Uterus (tissue), 2 donors: ENCODE results near the gene CIP2A.

Source experiments
- POLR2A ChIP-seq, 2 donors: fragments of 450-650 bp; IDR thresholded peaks; one replicate each; pipeline ENCODE4 v1.6.1; 2016; ENCODE audit warnings: antibody characterized with exemption in 2 of 2, mild to moderate bottlenecking in 1 of 2, moderate library complexity in 1 of 2
- TF ChIP-seq, protein P1 (sequence below), 4 experiments: fragments of 200-600 bp in 2 of 4; fragments of 450-650 bp in 2 of 4; sonication (generic) in 2 of 4; IDR thresholded peaks; one replicate each; pipeline ENCODE4 v1.5.1; 2016 to 2019; ENCODE audit warnings: antibody characterized with exemption in 4 of 4, mild to moderate bottlenecking in 2 of 4, moderate library complexity in 1 of 4

DNA sequence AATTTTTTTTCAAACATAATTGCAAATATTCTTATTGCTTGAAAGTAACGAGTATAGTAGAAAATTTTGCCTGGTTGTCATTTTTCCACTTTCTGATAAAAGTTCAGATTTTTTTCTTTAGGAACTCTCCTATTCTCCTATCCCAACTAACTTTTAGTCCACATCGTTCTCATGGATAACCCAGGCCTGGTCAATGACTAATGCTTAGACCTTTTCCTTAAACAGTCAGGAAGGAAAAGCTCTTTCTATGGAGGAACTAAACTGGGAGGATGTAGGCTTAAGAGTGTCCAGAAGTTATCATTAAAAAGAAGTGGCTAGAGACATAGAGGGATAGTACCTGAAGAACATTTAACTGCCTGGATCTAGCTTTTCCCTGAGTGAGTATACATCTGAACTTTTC lies 26.7 kb downstream of the CIP2A start:
- TF ChIP-seq, protein P1, sequence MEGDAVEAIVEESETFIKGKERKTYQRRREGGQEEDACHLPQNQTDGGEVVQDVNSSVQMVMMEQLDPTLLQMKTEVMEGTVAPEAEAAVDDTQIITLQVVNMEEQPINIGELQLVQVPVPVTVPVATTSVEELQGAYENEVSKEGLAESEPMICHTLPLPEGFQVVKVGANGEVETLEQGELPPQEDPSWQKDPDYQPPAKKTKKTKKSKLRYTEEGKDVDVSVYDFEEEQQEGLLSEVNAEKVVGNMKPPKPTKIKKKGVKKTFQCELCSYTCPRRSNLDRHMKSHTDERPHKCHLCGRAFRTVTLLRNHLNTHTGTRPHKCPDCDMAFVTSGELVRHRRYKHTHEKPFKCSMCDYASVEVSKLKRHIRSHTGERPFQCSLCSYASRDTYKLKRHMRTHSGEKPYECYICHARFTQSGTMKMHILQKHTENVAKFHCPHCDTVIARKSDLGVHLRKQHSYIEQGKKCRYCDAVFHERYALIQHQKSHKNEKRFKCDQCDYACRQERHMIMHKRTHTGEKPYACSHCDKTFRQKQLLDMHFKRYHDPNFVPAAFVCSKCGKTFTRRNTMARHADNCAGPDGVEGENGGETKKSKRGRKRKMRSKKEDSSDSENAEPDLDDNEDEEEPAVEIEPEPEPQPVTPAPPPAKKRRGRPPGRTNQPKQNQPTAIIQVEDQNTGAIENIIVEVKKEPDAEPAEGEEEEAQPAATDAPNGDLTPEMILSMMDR (IDR thresholded peaks at IDR 0.05) = no peak
- TF ChIP-seq POLR2A (IDR thresholded peaks at IDR 0.05) = no peak
